Astrocyte (in vitro differentiated cells and primary cell): ENCODE results near the gene GALM. TPM values are rescaled to one million over a fixed set of nuclear protein-coding genes. Genes with fewer than 3 reads are reported as not detected.

Source experiments
- DNase-seq: peaks from one replicate; pipeline ENCODE4 v3.0.0-alpha.2; 2010; ENCODE audit warnings: low read depth
- FAIRE-seq: peaks from 2 replicates; lab custom pipeline; 2011; peaks lifted over from hg19 to GRCh38; lab: Jason Lieb, UNC
- H2AFZ ChIP-seq: 2 replicates; pipeline ENCODE4 v1.6.0; 2012; ENCODE audit warnings: low read depth, low read length, inconsistent platforms
- H3K27ac ChIP-seq: 2 replicates; pipeline ENCODE4 v1.5.1; 2011; ENCODE audit warnings: low read depth, low read length, inconsistent platforms
- H3K27me3 ChIP-seq: 2 replicates; pipeline ENCODE4 v1.6.0; 2011; ENCODE audit warnings: low read length, inconsistent platforms; ENCODE audit not compliant: insufficient read depth
- H3K36me3 ChIP-seq: 2 replicates; pipeline ENCODE4 v1.5.1; 2011; ENCODE audit warnings: low read length, inconsistent platforms; ENCODE audit not compliant: insufficient read depth
- H3K4me1 ChIP-seq: 2 replicates; pipeline ENCODE4 v1.5.1; 2011; ENCODE audit warnings: low read length, inconsistent platforms; ENCODE audit not compliant: insufficient read depth
- H3K4me2 ChIP-seq: 2 replicates; pipeline ENCODE4 v1.6.0; 2012; ENCODE audit warnings: low read length, inconsistent platforms
- H3K4me3 ChIP-seq: 2 replicates; pipeline ENCODE4 v1.5.1; 2011; ENCODE audit warnings: low read depth, mild to moderate bottlenecking, low read length, inconsistent platforms; ENCODE audit not compliant: insufficient read depth
- H3K79me2 ChIP-seq: 2 replicates; pipeline ENCODE4 v1.6.0; 2012; ENCODE audit warnings: mild to moderate bottlenecking, low read length, inconsistent platforms; ENCODE audit not compliant: insufficient read depth
- H3K9ac ChIP-seq: 2 replicates; pipeline ENCODE4 v1.6.0; 2012; ENCODE audit warnings: mild to moderate bottlenecking, low read length, inconsistent platforms
- H3K9me3 ChIP-seq: 2 replicates; pipeline ENCODE4 v1.5.1; 2012; ENCODE audit warnings: low read depth, mild to moderate bottlenecking, low read length, inconsistent platforms; ENCODE audit not compliant: insufficient read depth
- H4K20me1 ChIP-seq: 2 replicates; pipeline ENCODE4 v1.6.0; 2012; ENCODE audit warnings: low read length, inconsistent platforms; ENCODE audit not compliant: insufficient read depth
- H3K27ac Mint-ChIP-seq: one replicate; pipeline ENCODE4 v1.8.0; 2021; ENCODE audit warnings: mild to moderate bottlenecking, mixed read lengths; ENCODE audit not compliant: unreplicated experiment
- H3K27me3 Mint-ChIP-seq: one replicate; pipeline ENCODE4 v1.8.0; 2021; ENCODE audit warnings: low read depth, mixed read lengths; ENCODE audit not compliant: unreplicated experiment
- H3K36me3 Mint-ChIP-seq: one replicate; pipeline ENCODE4 v1.8.0; 2021; ENCODE audit warnings: low read depth, mixed read lengths; ENCODE audit not compliant: unreplicated experiment
- H3K4me1 Mint-ChIP-seq: one replicate; pipeline ENCODE4 v1.8.0; 2021; ENCODE audit warnings: low read depth, mixed read lengths; ENCODE audit not compliant: unreplicated experiment
- H3K4me3 Mint-ChIP-seq: one replicate; pipeline ENCODE4 v1.8.0; 2021; ENCODE audit warnings: mild to moderate bottlenecking, moderate library complexity, mixed read lengths; ENCODE audit not compliant: unreplicated experiment
- H3K9me3 Mint-ChIP-seq: one replicate; pipeline ENCODE4 v1.8.0; 2021; ENCODE audit warnings: mild to moderate bottlenecking, mixed read lengths; ENCODE audit not compliant: unreplicated experiment
- CTCF ChIP-seq: IDR thresholded peaks from 2 replicates; pipeline ENCODE4 v1.5.1; 2011; ENCODE audit warnings: low read depth, mild to moderate bottlenecking, inconsistent platforms, low read length, moderate library complexity; ENCODE audit not compliant: insufficient read depth
- EZH2 ChIP-seq: IDR thresholded peaks from 2 replicates; pipeline ENCODE4 v1.6.1; 2012; ENCODE audit warnings: mild to moderate bottlenecking, low read length, inconsistent platforms; ENCODE audit not compliant: insufficient read depth
- total RNA-seq: library from RNA; stranded (reverse); gene quantifications from 2 replicates; pipeline ENCODE4 v1.2.1, GENCODE V29; 2021

GALM gene
- total RNA-seq, 1 donor from 2014 or later = 9.8 TPM

GRCh38 chr2:38653715-38654527, 12.0 kb upstream of the GALM start:
- Histone ChIP-seq H3K4me2 (peak overlapping the region; percentile 19), H3K4me3 (no peak overlapping the region), H3K9ac (no peak overlapping the region), H2AFZ (no peak overlapping the region), H4K20me1 (no peaks in the 10 kb centered on the region), H3K27me3 (peaks cover 4% of the 10 kb centered on the region), H3K36me3 (no peaks in the 10 kb centered on the region), H3K9me3 (no peaks in the 10 kb centered on the region), H3K4me1 (no peaks in the 10 kb centered on the region), H3K79me2 (no peaks in the 10 kb centered on the region), H3K27ac (no peak overlapping the region)
- no peak overlapping the region for H3K27ac Mint-ChIP-seq
- no peaks in the 10 kb centered on the region for H3K36me3 Mint-ChIP-seq
- peaks cover 10% of the 10 kb centered on the region for H3K4me1 Mint-ChIP-seq
- no peak overlapping the region for H3K4me3 Mint-ChIP-seq
- DNase-seq (no peak), FAIRE-seq (no peak)
- no peaks in the 10 kb centered on the region for H3K9me3 Mint-ChIP-seq
- H3K27me3 Mint-ChIP-seq = peaks cover 5% of the 10 kb centered on the region
- TF ChIP-seq EZH2 (no peak), CTCF (no peak)

- Histone ChIP-seq H2AFZ (no peak overlapping the region), H3K4me3 (no peak overlapping the region), H3K4me1 (no peaks in the 10 kb centered on the region), H3K4me2 (no peak overlapping the region), H3K9ac (no peak overlapping the region), H3K9me3 (no peaks in the 10 kb centered on the region), H3K36me3 (no peaks in the 10 kb centered on the region), H3K27ac (no peak overlapping the region), H3K27me3 (peaks cover 4% of the 10 kb centered on the region), H4K20me1 (no peaks in the 10 kb centered on the region), H3K79me2 (no peaks in the 10 kb centered on the region)
- no peak for TF ChIP-seq EZH2
- no peak for TF ChIP-seq CTCF
- Mint-ChIP-seq H3K36me3 (no peaks in the 10 kb centered on the region), H3K27me3 (peaks cover 5% of the 10 kb centered on the region), H3K4me3 (no peak overlapping the region), H3K4me1 (peaks cover 10% of the 10 kb centered on the region), H3K9me3 (no peaks in the 10 kb centered on the region), H3K27ac (no peak overlapping the region)
- DNase-seq = no peak
- no peak for FAIRE-seq
Measured at GRCh38 chr2:38654528-38655381, 11.2 kb upstream of the GALM start.
